ENCODE measurements around the gene RPP25.

Gene RPP25

DNA sequence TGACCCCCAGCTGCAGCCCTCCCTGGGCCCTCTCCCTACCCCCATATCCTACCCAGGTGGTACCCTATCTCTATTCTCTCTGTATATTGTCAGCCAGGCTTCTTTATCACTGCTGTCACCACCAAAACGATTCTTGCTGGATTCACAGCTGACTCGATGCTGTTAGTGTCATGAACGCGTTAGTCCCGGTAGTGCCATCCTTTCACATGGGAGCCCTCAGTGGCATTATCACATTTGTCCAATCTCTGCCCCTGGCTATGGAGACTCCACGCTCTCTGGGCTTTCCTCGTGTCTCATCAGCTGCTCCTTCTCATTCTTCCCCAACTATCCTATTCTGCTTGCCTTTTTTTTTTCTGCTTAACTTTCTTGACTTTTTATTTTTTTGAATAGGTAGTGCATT, 45.8 kb upstream of the RPP25 start:
- TF ChIP-seq, protein P1, sequence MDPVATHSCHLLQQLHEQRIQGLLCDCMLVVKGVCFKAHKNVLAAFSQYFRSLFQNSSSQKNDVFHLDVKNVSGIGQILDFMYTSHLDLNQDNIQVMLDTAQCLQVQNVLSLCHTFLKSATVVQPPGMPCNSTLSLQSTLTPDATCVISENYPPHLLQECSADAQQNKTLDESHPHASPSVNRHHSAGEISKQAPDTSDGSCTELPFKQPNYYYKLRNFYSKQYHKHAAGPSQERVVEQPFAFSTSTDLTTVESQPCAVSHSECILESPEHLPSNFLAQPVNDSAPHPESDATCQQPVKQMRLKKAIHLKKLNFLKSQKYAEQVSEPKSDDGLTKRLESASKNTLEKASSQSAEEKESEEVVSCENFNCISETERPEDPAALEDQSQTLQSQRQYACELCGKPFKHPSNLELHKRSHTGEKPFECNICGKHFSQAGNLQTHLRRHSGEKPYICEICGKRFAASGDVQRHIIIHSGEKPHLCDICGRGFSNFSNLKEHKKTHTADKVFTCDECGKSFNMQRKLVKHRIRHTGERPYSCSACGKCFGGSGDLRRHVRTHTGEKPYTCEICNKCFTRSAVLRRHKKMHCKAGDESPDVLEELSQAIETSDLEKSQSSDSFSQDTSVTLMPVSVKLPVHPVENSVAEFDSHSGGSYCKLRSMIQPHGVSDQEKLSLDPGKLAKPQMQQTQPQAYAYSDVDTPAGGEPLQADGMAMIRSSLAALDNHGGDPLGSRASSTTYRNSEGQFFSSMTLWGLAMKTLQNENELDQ (tag by site-specific recombination; IDR thresholded peaks at IDR 0.05; ENCODE audit: low read depth) = no peak
- no peak for TF ChIP-seq ZNF843 (tag by site-specific recombination; IDR thresholded peaks at IDR 0.05)
- TF ChIP-seq ZNF621 (tag by site-specific recombination; IDR thresholded peaks at IDR 0.05) = no peak
- TF ChIP-seq ZNF391 (tag by site-specific recombination; IDR thresholded peaks at IDR 0.05; ENCODE audit: borderline replicate concordance, low read depth) = no peak
- TF ChIP-seq, protein P2, sequence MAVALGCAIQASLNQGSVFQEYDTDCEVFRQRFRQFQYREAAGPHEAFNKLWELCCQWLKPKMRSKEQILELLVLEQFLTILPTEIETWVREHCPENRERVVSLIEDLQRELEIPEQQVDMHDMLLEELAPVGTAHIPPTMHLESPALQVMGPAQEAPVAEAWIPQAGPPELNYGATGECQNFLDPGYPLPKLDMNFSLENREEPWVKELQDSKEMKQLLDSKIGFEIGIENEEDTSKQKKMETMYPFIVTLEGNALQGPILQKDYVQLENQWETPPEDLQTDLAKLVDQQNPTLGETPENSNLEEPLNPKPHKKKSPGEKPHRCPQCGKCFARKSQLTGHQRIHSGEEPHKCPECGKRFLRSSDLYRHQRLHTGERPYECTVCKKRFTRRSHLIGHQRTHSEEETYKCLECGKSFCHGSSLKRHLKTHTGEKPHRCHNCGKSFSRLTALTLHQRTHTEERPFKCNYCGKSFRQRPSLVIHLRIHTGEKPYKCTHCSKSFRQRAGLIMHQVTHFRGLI (tag by site-specific recombination; IDR thresholded peaks at IDR 0.05) = no peak
- no peak for TF ChIP-seq ZNF23 (tag by site-specific recombination; IDR thresholded peaks at IDR 0.05; ENCODE audit: borderline replicate concordance)
- TF ChIP-seq, protein P3, sequence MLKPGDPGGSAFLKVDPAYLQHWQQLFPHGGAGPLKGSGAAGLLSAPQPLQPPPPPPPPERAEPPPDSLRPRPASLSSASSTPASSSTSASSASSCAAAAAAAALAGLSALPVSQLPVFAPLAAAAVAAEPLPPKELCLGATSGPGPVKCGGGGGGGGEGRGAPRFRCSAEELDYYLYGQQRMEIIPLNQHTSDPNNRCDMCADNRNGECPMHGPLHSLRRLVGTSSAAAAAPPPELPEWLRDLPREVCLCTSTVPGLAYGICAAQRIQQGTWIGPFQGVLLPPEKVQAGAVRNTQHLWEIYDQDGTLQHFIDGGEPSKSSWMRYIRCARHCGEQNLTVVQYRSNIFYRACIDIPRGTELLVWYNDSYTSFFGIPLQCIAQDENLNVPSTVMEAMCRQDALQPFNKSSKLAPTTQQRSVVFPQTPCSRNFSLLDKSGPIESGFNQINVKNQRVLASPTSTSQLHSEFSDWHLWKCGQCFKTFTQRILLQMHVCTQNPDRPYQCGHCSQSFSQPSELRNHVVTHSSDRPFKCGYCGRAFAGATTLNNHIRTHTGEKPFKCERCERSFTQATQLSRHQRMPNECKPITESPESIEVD (tag by site-specific recombination; IDR thresholded peaks at IDR 0.05) = no peak
- TF ChIP-seq, protein P4, sequence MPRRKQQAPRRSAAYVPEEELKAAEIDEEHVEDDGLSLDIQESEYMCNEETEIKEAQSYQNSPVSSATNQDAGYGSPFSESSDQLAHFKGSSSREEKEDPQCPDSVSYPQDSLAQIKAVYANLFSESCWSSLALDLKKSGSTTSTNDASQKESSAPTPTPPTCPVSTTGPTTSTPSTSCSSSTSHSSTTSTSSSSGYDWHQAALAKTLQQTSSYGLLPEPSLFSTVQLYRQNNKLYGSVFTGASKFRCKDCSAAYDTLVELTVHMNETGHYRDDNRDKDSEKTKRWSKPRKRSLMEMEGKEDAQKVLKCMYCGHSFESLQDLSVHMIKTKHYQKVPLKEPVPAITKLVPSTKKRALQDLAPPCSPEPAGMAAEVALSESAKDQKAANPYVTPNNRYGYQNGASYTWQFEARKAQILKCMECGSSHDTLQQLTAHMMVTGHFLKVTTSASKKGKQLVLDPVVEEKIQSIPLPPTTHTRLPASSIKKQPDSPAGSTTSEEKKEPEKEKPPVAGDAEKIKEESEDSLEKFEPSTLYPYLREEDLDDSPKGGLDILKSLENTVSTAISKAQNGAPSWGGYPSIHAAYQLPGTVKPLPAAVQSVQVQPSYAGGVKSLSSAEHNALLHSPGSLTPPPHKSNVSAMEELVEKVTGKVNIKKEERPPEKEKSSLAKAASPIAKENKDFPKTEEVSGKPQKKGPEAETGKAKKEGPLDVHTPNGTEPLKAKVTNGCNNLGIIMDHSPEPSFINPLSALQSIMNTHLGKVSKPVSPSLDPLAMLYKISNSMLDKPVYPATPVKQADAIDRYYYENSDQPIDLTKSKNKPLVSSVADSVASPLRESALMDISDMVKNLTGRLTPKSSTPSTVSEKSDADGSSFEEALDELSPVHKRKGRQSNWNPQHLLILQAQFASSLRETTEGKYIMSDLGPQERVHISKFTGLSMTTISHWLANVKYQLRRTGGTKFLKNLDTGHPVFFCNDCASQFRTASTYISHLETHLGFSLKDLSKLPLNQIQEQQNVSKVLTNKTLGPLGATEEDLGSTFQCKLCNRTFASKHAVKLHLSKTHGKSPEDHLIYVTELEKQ (tag by site-specific recombination; IDR thresholded peaks at IDR 0.05; ENCODE audit: borderline replicate concordance) = no peak
- TF ChIP-seq GLI2 (tag by site-specific recombination; IDR thresholded peaks at IDR 0.05; ENCODE audit: borderline replicate concordance, low read depth) = no peak
- no peak for TF ChIP-seq ZNF121 (tag by site-specific recombination; IDR thresholded peaks at IDR 0.05)
- TF ChIP-seq, protein P5, sequence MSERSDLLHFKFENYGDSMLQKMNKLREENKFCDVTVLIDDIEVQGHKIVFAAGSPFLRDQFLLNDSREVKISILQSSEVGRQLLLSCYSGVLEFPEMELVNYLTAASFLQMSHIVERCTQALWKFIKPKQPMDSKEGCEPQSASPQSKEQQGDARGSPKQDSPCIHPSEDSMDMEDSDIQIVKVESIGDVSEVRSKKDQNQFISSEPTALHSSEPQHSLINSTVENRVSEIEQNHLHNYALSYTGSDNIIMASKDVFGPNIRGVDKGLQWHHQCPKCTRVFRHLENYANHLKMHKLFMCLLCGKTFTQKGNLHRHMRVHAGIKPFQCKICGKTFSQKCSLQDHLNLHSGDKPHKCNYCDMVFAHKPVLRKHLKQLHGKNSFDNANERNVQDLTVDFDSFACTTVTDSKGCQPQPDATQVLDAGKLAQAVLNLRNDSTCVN (tag by site-specific recombination; optimal IDR thresholded peaks at IDR 0.05) = no peak
- TF ChIP-seq, protein P6, sequence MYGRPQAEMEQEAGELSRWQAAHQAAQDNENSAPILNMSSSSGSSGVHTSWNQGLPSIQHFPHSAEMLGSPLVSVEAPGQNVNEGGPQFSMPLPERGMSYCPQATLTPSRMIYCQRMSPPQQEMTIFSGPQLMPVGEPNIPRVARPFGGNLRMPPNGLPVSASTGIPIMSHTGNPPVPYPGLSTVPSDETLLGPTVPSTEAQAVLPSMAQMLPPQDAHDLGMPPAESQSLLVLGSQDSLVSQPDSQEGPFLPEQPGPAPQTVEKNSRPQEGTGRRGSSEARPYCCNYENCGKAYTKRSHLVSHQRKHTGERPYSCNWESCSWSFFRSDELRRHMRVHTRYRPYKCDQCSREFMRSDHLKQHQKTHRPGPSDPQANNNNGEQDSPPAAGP (tag by site-specific recombination; IDR thresholded peaks at IDR 0.05) = no peak
- TF ChIP-seq ZNF561 (tag by site-specific recombination; IDR thresholded peaks at IDR 0.05; ENCODE audit: borderline replicate concordance) = no peak
- no peak for TF ChIP-seq ZNF335 (tag by site-specific recombination; conservative IDR thresholded peaks at IDR 0.05)
- TF ChIP-seq ZNF473 (tag by site-specific recombination; IDR thresholded peaks at IDR 0.05) = no peak
- TF ChIP-seq ZSCAN30 (tag by site-specific recombination; IDR thresholded peaks at IDR 0.05) = no peak
- TF ChIP-seq ZNF544 (tag by site-specific recombination; IDR thresholded peaks at IDR 0.05) = no peak
- TF ChIP-seq ZNF133 (tag by site-specific recombination; IDR thresholded peaks at IDR 0.05) = no peak
- no peak for TF ChIP-seq ZNF629 (tag by site-specific recombination; IDR thresholded peaks at IDR 0.05)
- Histone ChIP-seq H3K36me3 (ENCODE audit: control insufficient read depth in 2 of 2, insufficient read depth in 1 of 2, low read length in 2 of 2) (no peaks in the 10 kb centered on the region), H3K4me1 (ENCODE audit: control insufficient read depth, insufficient read depth, low read length) (no peaks in the 10 kb centered on the region), H3K4me3 (ENCODE audit: low read depth, low read length) (no peak overlapping the region), H3K9me3 (ENCODE audit: control insufficient read depth, insufficient read depth, low read depth, low read length) (no peaks in the 10 kb centered on the region), H3K27ac (ENCODE audit: extremely low read depth, low read depth, low read length) (no peak overlapping the region)
- CTCF ChIA-PET = no interaction called here
- POLR2A ChIA-PET = interaction anchor here (0.7 to 1.2 kb wide), 2 partner anchors 21 to 307 kb away, joined by 3 read pairs; partner anchors contain the start of genes EDC3 and PPCDC

Measured in HEK293 (cell line).